Bronchial epithelial cell (primary cell): Measurements from ENCODE around the gene ACSM2B. TPM values are rescaled to one million over a fixed set of nuclear protein-coding genes. Genes with fewer than 3 reads are reported as not detected.
"Not testable (repeated sequence)": the region's sequence is repeated elsewhere in the genome, so short reads cannot be mapped to it uniquely, and the experiment has no call there.

ENCODE experiments used
- DNase-seq: peaks from one replicate; pipeline ENCODE4 v3.0.0-alpha.2; 2010; ENCODE audit warnings: low read depth
- FAIRE-seq: peaks from 2 replicates; lab custom pipeline; 2011; peaks lifted over from hg19 to GRCh38; lab: Jason Lieb, UNC
- H3K27me3 ChIP-seq: 2 replicates; pipeline ENCODE4 v1.5.1; 2011; ENCODE audit warnings: low read length; ENCODE audit not compliant: control insufficient read depth, insufficient read depth
- H3K36me3 ChIP-seq: 2 replicates; pipeline ENCODE4 v1.5.1; 2011; ENCODE audit warnings: low read length; ENCODE audit not compliant: control insufficient read depth, insufficient read depth
- H3K4me3 ChIP-seq: 2 replicates; pipeline ENCODE4 v1.5.1; 2011; ENCODE audit warnings: mild to moderate bottlenecking, low read depth, low read length, control low read depth
- total RNA-seq: library from RNA; depleted of rRNA; stranded (reverse); fragments of >200 nt; gene quantifications from 2 replicates; pipeline ENCODE4 v1.2.1, GENCODE V29; 2014
- TF ChIP-seq, protein P1 (sequence below): IDR thresholded peaks from 2 replicates; pipeline ENCODE4 v1.5.1; 2011; ENCODE audit warnings: mild to moderate bottlenecking, moderate library complexity, low read length, control low read depth, inconsistent platforms; ENCODE audit not compliant: insufficient read depth, severe bottlenecking

The ACSM2B gene, protein sequence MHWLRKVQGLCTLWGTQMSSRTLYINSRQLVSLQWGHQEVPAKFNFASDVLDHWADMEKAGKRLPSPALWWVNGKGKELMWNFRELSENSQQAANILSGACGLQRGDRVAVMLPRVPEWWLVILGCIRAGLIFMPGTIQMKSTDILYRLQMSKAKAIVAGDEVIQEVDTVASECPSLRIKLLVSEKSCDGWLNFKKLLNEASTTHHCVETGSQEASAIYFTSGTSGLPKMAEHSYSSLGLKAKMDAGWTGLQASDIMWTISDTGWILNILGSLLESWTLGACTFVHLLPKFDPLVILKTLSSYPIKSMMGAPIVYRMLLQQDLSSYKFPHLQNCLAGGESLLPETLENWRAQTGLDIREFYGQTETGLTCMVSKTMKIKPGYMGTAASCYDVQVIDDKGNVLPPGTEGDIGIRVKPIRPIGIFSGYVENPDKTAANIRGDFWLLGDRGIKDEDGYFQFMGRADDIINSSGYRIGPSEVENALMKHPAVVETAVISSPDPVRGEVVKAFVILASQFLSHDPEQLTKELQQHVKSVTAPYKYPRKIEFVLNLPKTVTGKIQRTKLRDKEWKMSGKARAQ
- not detected in 2 replicates for total RNA-seq

DNA sequence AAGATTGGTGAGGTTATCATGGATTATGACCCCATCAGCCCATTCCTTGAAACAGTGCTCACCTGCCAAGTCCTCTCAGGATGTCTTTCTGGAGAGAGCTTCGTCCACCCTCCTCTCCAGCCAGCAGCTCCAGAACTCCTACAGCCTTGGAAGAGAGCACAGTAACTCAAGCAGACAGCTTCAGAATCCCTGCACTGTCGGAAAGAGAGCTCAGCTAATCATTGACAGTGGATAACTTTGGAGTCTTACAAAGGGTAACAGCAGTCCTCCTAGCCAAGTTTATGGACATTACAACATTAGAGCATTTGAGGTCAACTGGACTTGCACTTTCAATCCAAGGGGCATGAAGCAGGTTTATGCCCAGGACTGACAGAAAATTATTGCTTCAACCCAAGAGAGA is at the start of gene ACSM2B:
TSS of gene ACSM2B (minus strand) at position 223 of the 400 bp plus-strand sequence. CDS start 11,522 bp downstream, outside the sequence.
- not testable (repeated sequence) for H3K36me3 ChIP-seq, DNase-seq, H3K4me3 ChIP-seq, H3K27me3 ChIP-seq, FAIRE-seq

- Histone ChIP-seq H3K36me3 (no peaks in the 10 kb centered on the region), H3K4me3 (no peak overlapping the region), H3K27me3 (no peaks in the 10 kb centered on the region)
- TF ChIP-seq, protein P1, sequence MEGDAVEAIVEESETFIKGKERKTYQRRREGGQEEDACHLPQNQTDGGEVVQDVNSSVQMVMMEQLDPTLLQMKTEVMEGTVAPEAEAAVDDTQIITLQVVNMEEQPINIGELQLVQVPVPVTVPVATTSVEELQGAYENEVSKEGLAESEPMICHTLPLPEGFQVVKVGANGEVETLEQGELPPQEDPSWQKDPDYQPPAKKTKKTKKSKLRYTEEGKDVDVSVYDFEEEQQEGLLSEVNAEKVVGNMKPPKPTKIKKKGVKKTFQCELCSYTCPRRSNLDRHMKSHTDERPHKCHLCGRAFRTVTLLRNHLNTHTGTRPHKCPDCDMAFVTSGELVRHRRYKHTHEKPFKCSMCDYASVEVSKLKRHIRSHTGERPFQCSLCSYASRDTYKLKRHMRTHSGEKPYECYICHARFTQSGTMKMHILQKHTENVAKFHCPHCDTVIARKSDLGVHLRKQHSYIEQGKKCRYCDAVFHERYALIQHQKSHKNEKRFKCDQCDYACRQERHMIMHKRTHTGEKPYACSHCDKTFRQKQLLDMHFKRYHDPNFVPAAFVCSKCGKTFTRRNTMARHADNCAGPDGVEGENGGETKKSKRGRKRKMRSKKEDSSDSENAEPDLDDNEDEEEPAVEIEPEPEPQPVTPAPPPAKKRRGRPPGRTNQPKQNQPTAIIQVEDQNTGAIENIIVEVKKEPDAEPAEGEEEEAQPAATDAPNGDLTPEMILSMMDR, result no peak
- DNase-seq, result no peak
- no peak for FAIRE-seq
These were observed 49.0 kb upstream of the ACSM2B start for GRCh38 chr16:20624882-20625807.

GRCh38 chr16:20624205-20624604 is 48.0 kb upstream of the ACSM2B start:
- no peak for DNase-seq
- TF ChIP-seq, protein P1, result no peak
- Histone ChIP-seq H3K36me3 (no peaks in the 10 kb centered on the region), H3K4me3 (no peak overlapping the region), H3K27me3 (no peaks in the 10 kb centered on the region)
- no peak for FAIRE-seq

- TF ChIP-seq, protein P1, result no peak
- Histone ChIP-seq H3K27me3 (no peaks in the 10 kb centered on the region), H3K36me3 (no peaks in the 10 kb centered on the region), H3K4me3 (no peak overlapping the region)
- FAIRE-seq, result no peak
- no peak for DNase-seq
These were observed 46.3 kb upstream of the ACSM2B start for GRCh38 chr16:20622498-20622870.

DNA sequence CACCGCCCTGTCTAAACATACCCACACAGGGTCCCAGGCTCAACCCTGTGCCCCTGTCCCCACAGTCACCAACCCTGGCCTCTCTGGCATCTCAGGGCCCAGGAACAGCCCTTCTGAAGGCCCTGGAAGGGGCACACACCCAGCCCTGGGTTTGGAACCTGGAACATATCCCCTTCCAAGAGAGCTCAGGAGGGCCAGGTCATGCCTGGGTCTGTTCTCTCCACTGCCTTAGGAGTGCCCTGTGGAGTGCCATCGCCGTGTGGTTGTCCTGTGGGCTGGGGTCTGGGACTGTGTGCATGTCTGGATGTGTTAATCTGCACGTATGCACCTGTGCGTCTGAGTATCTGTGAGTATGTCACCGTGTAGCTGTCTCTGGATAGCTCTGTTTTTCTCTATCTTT is 45.2 kb upstream of the ACSM2B start:
- Histone ChIP-seq H3K27me3 (no peaks in the 10 kb centered on the region), H3K36me3 (no peaks in the 10 kb centered on the region), H3K4me3 (no peak overlapping the region)
- FAIRE-seq, result peak; percentile 72
- DNase-seq, result no peak
- TF ChIP-seq, protein P1, result no peak

DNA sequence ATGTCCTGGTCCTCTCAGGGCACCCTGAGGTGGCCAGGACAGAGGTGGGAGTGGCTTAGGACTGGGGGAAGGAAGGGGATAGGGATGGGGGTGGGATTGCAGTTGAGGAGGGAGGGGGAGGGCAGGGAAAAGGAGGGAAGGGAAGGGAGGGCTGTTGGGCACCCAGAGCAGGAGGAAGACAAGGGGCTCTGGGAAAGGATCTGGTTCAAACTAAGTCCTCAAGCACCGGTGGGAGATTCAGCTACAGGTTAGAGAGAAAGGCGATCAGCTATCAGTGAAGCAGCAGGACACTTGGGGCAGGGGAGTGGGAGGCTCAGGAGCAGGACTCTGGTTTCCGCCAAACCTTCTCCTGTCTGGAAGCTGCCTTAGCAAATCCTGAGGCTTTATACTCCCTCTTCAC is 44.6 kb upstream of the ACSM2B start:
- H3K27me3 ChIP-seq, result no peaks in the 10 kb centered on the region
- no peak for DNase-seq
- TF ChIP-seq, protein P1, result no peak
- no peak for FAIRE-seq
- no peaks in the 10 kb centered on the region for H3K36me3 ChIP-seq
- H3K4me3 ChIP-seq, result no peak overlapping the region
